ENCODE results near the gene OR2D3.

GRCh38 chr11:6919698-6920097 is 1.1 kb upstream of the OR2D3 start:
- TF ChIP-seq POLR2A (IDR thresholded peaks at IDR 0.05) = no peak
- no peak for TF ChIP-seq CTCF (IDR thresholded peaks at IDR 0.05)
